Stimulated activated CD8-positive, alpha-beta memory T cell treated with anti-CD3 and anti-CD28 coated beads, Interleukin-12 subunit alpha, Interleukin-12 subunit beta, amount 100 ng/mL, for 4 hours (primary cell): ENCODE results near the gene HSPA1A.

Experiments
- DNase-seq: peaks from one replicate; pipeline ENCODE4 v3.0.0-alpha.2; 2020; ENCODE audit warnings: low read depth

The HSPA1A gene

DNA sequence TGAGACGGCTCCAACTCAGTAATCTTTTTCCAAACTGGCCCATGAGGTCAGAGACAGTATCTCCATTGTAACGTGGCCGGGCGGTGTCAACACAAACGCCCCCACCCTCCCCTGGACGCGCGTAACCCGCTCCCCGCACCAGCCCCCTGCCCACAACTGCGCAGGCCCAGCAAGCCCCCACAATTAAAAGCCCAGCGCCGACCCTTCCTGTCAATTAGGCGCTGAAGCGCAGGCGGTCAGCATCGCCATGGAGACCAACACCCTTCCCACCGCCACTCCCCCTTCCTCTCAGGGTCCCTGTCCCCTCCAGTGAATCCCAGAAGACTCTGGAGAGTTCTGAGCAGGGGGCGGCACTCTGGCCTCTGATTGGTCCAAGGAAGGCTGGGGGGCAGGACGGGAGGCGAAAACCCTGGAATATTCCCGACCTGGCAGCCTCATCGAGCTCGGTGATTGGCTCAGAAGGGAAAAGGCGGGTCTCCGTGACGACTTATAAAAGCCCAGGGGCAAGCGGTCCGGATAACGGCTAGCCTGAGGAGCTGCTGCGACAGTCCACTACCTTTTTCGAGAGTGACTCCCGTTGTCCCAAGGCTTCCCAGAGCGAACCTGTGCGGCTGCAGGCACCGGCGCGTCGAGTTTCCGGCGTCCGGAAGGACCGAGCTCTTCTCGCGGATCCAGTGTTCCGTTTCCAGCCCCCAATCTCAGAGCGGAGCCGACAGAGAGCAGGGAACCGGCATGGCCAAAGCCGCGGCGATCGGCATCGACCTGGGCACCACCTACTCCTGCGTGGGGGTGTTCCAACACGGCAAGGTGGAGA is at the start of gene HSPA1A, which contains the start of gene HSPA1L:
Gene HSPA1A, plus strand, starts transcription at position 519 of the 814 bp plus-strand sequence. Its CDS starts 214 bp downstream, at position 733.
Gene HSPA1L, minus strand, starts transcription at position 259 of the 814 bp plus-strand sequence. CDS start 3,311 bp downstream, outside the sequence.
- DNase-seq = peak; percentile 57

DNA sequence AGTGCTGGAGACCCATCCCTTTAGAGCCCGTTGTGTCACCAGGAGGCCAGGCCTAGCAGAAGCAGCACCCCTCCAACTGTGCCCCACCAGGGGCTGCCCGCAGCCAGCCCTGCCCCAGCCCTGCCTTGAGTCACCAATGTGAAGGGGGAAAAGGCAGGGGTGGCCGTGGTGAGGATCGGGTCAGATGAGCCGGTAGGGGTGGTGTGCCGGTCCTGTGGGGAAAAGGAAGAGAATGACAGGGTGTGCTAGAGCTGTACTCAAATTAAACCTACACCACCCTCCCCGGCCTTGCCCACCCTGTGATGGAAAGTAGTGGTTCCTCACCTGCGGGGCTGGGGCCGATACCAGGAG is 49.8 kb upstream of the HSPA1A start:
- DNase-seq = no peak

DNA sequence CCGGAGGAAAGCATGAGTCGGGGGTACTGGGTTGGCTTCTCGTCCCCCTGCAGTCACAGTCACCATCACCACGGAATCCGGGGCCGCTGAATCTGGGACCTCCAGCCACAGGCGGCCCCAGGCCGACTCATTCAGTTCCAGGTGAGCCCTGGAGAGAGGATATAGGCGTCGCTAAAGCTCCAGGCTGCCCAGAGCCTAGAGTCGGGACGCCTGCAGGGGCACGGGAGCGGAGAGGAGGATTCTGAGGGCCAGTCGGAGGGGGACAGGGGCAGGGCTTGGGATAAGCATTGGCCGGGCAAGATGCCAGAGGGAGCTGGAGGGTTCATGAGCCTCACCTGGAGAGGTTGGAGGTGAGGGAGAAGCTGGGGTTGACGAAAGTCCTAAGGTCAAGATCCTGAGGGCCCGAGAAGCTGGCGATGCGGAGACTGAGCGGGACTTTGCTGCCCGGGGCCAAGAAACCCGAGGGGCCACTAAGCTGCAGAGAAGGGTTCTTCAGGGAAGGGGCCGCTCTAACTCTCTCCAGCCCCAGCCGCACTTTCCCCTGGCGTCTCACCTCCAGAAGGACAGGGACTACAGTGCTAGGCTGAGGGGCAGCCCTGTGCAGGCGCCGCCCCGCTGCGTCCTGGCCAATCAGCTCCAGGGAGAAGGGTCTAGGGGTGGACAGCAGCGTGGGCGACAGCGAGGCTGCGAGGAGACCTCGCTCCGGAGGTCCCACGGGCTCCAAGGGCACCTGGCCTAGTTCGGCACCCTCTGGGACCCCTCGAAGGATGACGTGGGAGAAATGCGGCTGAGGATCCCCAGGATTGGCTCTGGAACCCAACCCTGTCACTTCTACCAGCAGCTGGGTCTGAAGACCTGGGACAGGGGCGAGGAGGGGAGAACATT is 49.2 kb upstream of the HSPA1A start:
- DNase-seq = no peak

DNA sequence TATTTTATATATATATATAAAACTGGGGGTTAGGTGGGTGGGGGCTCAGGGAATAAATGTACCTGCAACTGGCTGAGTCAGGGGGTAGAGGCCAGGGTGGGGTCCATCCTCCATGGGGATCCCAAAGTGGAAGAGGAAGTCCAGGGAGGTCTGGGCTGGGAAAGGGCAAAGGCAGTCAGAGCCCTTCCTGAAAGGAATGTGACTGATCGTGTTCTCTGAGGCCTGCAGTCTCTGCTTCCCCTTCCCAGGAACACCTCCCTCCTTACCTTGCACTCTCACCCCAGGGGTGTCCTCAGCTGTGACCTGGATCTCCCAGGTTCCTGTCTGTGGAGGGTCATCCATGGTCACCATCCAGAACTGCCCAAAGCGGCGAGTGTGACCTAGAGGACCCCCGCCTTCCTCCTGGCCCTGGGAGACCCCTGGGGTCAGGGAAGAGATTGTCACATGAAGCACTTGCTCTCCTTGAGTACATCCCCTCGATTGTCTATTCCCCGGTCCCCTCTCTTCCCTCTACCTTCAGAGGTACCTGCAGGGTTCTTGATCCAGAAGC is 48.2 kb upstream of the HSPA1A start:
- no peak for DNase-seq

DNA sequence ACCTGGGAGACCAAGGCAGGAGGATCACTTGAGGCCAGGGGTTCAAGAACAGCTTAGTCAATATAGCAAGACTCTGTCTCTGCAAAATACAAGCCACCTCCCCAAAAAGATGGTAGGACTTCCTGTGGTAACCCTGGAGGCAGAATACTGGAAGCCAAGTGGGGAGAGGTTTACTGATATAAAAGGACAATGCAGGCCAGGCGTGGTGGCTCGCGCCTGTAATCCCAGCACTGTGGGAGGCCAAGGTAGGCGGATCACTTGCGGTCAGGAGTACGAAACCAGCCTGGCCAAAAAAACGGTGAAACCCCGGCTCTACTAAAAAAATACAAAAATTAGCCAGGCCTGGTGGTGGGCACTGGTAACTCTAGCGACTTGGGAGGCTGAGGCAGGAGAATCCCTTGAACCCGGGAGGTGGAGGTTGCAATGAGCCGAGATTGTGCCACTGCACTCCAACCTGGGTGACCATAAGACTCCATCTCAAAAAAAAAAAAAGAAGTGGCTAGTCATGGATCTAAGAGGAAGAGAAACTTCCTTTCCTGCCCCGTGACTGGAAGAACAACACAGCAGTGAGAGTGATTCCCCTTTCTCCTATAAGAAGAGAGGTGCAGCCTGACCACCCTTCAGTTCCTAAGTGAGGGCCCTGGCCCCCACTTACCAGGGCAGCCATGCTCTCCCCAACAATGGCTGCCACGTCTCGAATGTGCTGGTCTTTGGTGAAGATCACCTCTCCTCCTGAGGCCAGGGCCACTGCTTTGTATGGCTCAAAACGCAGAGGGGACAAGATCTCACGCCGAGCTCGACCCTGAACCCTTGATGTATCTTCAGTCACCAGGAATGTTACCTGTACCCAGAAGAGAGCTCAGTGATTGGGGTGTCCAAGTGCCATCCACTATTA is 46.7 kb upstream of the HSPA1A start:
- no peak for DNase-seq

DNA sequence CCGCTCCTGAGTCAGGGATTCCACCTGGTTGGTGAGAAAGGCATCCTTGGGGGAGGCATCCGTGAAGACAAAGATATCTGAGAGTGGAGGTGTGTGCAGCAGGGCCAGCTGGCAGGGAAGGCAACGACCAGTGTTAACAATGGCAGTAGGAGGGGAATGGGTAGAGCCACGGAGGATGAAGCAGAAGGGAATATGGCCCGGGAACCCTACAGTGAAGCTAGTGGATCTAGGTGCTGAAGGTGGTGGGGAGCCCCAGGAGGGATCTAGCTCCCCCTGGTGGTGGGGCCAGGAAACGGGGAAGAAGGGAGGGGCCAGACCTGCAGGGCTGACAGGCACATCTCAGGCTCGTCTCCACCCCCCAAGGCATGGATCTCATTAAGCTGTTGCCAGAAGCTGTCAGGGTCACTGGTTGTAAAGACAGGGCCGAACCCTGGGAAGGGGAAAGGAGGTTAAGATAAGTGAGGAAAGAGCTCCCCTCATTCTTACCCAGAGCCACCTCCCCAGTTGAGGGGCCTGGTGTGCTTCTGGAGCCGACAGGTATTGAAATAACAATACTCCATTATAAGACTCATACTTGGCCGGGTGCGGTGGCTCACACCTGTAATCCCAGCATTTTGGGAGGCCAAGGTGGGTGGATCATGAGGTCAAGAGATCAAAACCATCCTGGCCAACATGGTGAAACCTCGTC is 45.5 kb upstream of the HSPA1A start:
- DNase-seq = peak; percentile 59

DNA sequence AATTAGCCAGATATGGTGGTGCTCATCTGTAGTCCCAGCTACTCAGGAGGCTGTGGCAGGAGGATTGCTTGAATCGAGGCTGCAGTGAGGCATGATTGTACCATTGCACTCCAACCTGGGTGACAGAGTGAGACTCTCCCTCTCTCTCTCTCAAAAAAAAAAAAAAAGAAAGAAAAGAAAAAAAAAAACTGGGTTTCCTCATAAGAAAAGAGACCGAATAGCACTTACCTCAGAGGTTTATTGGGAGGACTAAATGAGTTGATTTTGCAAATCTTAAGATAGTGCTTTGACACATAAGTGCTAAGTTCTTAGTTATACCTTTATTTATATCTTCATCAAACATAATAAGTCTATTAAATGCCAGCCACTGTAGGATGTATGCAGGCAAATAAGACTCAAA is 44.5 kb upstream of the HSPA1A start:
- DNase-seq = no peak

DNA sequence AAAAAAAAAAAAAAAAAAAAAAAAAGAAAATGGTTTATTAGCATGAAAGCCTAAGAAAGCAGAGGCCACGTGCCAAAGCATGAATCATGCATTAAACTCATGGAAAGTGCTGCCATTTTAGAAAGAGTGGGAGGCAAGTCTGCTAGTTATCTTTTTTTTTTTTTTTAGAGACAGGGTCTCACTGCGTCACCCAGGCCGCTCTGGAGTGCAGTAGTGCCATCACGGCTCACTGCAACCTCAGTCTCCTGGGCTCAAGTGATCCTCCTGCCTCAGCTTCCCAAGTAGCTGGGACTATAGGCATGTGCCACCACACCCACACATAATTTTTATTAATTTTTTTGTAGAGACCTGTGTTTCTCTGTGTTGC is 43.4 kb upstream of the HSPA1A start:
- DNase-seq = no peak

DNA sequence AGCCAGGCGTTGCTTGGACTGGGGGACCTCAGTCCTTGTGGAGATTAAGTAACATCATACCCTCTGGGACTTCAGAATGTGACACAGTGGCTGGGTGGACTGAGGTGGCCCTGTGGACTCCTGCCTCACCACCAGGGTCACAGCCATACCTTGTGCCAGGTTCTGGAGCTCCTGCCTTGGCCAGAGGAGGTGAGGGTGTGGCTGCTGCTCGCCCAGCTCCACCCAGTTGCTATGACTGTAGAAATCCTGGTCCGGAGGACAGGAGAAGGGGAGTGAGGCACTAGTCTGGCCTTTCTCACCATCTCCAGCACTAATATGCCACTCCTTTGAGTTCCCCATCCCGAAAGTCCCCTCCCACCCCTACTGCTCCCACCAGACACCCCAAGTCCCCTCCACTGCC is 40.2 kb upstream of the HSPA1A start:
- DNase-seq = no peak

DNA sequence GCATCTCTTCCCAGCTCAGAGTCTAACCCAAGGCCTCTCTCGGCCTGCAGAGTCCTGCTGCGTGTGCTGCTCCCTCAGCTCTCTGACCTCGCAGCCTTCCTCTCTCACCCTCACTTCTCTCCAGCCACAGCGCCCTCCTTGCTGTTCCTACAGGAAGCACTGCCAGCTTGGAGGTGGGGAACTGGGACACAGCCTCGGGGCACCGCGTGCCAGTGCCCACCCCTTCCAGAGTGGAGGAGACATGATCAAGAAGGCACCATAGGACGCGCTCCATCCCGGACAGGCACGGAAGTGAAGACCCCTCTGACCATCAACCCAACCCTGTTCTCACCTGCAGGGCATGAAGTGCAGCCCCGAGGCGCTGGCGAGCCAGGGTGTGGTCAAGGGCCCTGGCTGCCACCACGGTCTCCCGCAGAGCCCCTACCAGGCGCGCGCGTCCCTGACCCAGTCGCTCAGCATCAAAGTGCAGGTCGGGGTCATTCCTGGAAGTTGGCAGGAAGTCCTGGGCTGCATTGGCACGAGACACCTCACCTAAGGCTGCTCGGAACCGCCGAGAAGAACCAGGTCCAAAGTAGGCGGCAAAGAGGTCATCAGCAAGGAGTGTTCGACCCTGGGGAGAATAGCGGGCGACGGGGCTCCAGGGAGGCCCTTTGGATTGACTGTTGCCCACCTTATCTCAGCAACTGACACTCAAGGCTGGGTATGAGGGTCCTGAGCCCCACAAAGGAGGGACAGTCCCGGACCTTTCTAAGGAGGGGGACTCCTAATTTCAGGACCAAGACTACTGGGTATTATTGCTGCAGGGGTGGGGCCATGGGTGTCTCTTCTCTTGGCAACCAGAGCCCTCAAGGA is 39.5 kb upstream of the HSPA1A start:
- DNase-seq = no peak

DNA sequence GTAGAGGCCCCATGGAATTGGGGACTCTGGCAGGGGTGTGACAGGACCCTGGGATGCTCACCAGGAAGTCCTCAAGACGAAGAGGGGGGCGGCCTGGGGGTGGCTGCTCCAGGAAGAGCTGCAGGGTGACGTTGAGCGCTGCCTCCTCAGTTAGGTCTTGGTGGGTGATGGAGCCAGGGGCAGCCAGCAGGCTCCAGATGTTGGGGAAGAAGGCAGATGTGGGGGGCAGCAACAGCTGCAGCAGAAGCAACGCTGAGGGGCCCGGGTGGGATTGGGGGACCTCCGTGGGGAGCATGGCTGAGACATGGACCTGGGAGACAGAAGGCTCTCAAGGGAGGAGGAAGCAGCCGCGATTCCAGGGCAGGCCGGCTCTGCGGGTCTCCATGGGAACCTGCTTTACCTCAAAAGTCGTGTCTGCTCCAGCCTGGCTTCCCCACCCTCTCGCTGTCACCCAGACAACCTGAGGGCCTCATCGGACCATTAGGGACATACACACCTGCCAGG is 38.8 kb upstream of the HSPA1A start:
- DNase-seq = no peak

DNA sequence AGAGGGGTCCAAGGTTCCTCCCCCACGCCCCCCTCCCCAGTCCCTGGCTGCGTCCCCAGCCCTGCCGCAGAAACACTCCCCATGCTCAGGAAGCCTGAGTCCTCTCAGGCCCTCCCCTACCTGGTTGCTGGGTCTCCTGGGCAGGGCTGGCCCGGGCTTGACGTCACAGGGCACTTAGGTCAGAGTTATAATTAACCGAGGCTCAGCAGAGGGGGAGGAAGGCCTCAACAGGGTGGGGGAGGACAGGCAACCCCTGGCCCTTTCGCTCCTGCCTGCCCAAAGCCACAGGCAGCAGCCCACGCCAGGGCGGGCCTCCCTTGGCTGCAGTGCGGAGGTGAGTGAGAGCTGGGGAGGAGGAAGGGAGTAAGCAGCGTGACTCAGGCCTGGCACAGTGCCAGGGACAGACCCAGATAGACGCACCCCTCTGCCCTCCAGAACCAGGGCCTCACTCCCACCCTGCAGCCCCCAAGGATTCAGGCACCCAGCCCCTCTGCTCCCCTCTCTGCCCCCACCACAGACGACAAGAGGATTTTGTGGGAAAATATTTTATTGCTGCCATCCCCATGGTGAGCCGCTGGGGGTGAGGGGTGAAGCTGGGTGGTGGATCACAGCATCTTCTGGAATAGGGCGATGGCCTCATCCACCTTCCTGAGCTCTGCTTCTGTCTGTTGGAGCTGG is 38.2 kb upstream of the HSPA1A start, which contains the start of gene VWA7:
Gene VWA7, minus strand, starts transcription at position 340 of the 678 bp plus-strand sequence. CDS start 549 bp downstream, outside the sequence.
- DNase-seq = peak; percentile 73

DNA sequence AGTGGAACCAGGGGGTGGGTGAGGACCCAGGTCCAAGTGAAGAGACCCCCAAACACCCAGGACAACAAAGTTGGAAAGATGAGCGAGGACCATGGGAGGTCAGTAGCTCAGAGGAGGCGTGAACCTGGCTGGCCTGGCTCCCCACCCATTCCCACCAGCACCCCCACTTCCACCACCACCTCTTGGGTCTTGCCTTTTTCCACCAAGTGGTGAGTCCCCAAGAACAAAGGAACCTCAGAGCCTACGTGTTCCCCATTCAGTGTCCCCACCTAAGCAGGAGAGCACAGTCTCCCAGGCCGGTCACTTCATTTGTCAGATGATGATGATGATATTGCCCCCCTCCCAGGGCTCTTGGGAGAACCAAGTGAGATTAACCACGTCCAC is 37.7 kb upstream of the HSPA1A start:
- DNase-seq = no peak

DNA sequence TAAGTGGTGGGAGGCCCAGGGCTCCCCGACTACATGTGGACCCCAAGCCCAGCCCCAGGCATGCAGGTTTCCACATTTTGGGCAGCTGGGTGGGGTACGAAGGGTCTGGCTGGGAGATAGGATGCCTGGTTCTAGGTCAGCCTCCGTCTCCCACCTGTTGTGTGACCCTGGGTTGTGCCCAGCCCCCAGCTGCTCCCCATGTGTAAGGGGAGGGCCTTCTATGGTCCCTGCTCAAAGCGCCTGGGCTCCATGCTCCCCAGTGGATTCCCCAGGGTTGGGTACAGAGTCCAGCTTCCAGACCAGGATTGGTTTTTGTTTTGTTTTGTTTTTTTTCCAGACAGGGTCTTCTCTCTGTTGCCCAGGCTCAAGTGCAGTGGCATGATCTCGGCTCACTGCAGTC is 37.1 kb upstream of the HSPA1A start:
- no peak for DNase-seq

DNA sequence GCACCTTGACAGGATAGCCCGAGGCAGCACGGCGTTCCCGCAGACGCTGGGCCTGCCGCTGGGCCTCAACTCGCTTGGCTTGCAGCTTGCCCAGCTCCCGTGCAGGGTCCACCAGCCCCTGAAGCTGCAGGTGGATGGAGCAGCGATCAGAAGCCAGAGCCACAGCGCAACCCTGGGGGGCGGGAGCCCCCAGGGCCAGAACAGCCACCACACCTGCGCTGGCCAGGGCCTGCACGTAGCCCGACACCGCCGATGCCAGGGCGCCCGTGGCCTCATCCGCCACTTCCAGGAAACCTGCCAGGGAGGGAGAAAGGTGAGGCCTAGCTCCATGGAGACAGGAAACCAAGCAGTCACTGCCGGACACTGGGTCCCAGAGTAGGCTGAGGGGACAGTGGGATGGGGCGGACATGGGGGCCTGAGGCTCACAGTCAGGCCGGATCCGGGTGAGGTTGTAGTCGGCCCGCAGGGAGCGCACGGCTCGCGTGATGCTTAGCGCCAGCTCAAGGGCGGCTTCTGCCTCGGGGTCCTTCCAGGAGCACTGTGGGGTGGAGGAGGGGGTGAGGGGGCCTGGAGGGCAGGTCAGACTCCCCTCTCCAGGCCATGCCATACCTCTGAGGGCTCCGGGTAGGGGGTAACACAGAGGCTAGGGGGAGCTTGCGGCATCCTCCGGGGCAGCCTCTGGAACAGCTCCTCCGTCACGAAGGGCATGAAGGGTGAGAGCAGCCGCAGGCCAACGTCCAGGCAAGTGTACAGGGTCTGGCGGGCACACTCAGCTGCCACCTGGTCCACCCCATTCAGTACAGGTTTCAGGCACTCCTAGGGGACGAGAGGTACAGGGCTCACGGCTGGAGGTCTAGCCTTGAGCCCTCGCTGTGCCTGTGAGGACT is 36.1 kb upstream of the HSPA1A start:
- no peak for DNase-seq

DNA sequence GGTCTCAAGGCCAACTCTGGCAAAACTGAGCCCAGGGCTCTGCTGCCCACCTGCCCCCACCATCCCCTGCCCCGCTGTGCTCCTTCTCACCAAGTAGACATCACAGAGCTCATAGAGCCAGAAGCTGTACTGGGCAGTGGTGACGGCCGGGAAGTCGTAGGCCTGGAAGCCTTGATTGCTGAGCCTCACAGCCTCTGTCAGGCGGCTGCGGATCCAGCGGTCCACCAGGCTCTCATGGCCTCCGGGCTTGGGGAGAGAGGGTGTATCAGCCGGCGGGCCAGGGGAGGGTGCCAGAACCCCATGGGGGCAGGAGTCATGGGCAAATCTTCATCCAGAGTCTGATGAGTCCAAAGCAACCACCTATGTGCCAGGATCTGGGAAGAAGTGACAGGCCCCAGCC is 35.4 kb upstream of the HSPA1A start:
- DNase-seq = no peak

DNA sequence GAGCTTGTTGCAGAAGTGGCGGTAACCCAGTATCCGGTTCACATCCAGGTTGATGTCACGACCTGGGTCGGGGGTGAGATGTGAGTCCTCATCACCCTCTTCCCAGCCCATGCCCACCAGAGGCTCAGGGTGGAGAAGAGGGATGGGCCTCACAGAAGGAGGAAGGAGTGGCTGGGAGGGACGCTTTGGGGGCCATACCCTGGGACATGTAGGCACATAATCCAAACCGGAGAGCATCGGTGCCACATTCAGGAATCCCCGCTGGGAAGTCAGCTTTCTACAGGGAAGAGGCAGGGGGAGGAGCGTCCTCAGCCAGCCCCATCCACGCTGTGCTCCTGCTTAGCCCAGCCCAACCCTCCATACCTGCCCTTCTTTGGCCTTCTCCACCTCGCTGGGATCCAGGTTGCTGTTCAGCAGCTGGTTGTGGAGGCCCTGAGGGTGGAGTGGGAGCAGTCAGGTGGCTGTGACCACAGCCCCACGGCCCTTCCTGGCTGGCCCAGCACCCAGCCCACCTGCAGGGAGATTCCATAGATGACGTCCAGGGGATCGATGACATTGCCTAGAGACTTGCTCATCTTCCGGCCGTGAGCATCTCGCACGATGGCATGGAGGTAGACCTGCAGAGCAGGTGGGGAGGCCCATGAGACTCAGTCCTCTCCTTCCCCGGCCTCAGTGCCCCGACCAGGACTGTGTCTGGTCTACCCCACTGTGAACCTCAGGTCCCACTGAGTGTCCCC is 34.7 kb upstream of the HSPA1A start:
- DNase-seq = no peak
